ENCODE results near the gene DYRK1A. TPM values are rescaled to one million over a fixed set of nuclear protein-coding genes. Genes with fewer than 3 reads are reported as not detected.
A peak's percentile ranks its signal among the peaks of the same experiment; 100 is the strongest.

The DYRK1A gene
- total and polyA plus RNA-seq, 10 of the 15 experiments (the other 5 are each of a cell fraction or from before 2014, with no cell fraction given): 2.4 to 68.6 (median 30.7) TPM

DNA sequence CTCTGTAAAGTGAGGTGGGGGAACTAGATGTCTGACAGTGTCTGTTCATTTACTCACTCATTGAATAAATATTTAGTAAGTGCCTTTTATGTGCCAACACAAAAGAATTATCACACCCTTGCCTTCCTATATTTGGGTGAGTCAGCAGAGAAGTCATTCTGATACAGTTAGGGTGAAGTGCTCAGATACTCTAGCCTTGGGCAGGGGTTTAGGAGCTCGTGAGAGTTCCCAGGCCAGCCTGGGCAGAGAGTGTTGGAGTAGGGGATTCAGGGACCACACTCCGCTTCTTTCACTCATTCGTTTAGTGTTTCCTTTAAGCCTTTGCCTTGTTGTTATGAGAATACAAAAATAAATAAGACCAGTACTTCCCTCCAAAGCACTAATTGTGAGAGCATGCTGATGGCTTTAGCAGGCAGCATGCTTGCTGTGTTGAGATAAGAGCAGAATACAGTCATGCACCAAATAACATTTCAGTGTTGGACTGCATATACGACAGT lies 83.9 kb downstream of the DYRK1A start:
- H3K27ac ChIP-seq (ENCODE audit: control insufficient read depth, insufficient read depth): no peak overlapping the region
- peaks cover 65% of the 10 kb centered on the region for H3K79me2 ChIP-seq (ENCODE audit: control insufficient read depth, insufficient read depth, low read length)
- H3K9me3 ChIP-seq (replicated peaks; ENCODE audit: control insufficient read depth, insufficient read depth, low read length): no peaks in the 10 kb centered on the region
- peaks cover 0 to 4% of the 10 kb centered on the region in 2 experiments; a peak in 3 of 4 replicates for H3K36me3 ChIP-seq (ENCODE audit: control insufficient read depth in 2 of 2, insufficient read depth in 2 of 2, low read length in 1 of 2)
- no peaks in the 10 kb centered on the region for H3K27me3 ChIP-seq (replicated peaks in 1 of 2; ENCODE audit: control insufficient read depth in 2 of 2, insufficient read depth in 2 of 2, low read length in 1 of 2)
- 51% methylated on average over 4 of the region's 4 CpGs for WGBS (ENCODE audit: insufficient coverage, insufficient replicate concordance, low lambda C conversion rate, missing lambda C conversion rate)
- ChIA-PET POLR2A (no interaction called here), RAD21 (ENCODE audit: unreplicated experiment) (interaction anchor here (0.8 to 1.2 kb wide), 2 partner anchors 34 to 82 kb away, joined by 3 read pairs; no protein-coding TSS in a partner anchor), SMC1A (ENCODE audit: uncharacterized antibody, unreplicated experiment) (interaction anchor here (0.7 to 0.8 kb wide), 3 partner anchors 13 to 43 kb away, joined by 3 to 4 read pairs (median 3); no protein-coding TSS in a partner anchor), CTCF (interaction anchor here (0.5 to 1.1 kb wide), 3 partner anchors 12 to 17 kb away, joined by 3 to 5 read pairs (median 3); no protein-coding TSS in a partner anchor)
- in situ Hi-C loops (cut with MboI): no loop called here
- ATAC-seq: no peak
- H3K4me2 ChIP-seq (ENCODE audit: control insufficient read depth, insufficient read depth): no peak overlapping the region
- no peak overlapping the region for H3K4me3 ChIP-seq
- no peak for FAIRE-seq
- intact Hi-C loops (cut with micrococcal nuclease; ENCODE audit: unreplicated experiment): no loop called here
- no peaks in the 10 kb centered on the region for H4K20me1 ChIP-seq (ENCODE audit: control insufficient read depth, insufficient read depth)
- TF ChIP-seq FOXK2 (IDR thresholded peaks at IDR 0.05): no peak
- no peak for TF ChIP-seq ZNF217 (IDR thresholded peaks at IDR 0.05)
- no peak for TF ChIP-seq EZH2 (IDR thresholded peaks at IDR 0.05; ENCODE audit: borderline replicate concordance, control insufficient read depth, low read depth, low read length)
- TF ChIP-seq BHLHE40 (IDR thresholded peaks at IDR 0.05; ENCODE audit: borderline replicate concordance in 1 of 2, low read depth in 2 of 2, low read length in 1 of 2): no peak
- no peak for TF ChIP-seq STAT1 (conservative IDR thresholded peaks at IDR 0.05)
- TF ChIP-seq CHD4 (IDR thresholded peaks at IDR 0.05): no peak
- no peak overlapping the region for H3K9ac ChIP-seq (ENCODE audit: control insufficient read depth, insufficient read depth, low read length)
- no peaks in the 10 kb centered on the region for H3K4me1 ChIP-seq (ENCODE audit: control insufficient read depth, insufficient read depth, low read length)
- H2AFZ ChIP-seq (ENCODE audit: control insufficient read depth, low read depth, low read length): no peak overlapping the region
- no TSS peak for BruUV-seq (replicated peaks)
- DNase-seq (ENCODE audit: low read depth, low spot score): no peak

DNA sequence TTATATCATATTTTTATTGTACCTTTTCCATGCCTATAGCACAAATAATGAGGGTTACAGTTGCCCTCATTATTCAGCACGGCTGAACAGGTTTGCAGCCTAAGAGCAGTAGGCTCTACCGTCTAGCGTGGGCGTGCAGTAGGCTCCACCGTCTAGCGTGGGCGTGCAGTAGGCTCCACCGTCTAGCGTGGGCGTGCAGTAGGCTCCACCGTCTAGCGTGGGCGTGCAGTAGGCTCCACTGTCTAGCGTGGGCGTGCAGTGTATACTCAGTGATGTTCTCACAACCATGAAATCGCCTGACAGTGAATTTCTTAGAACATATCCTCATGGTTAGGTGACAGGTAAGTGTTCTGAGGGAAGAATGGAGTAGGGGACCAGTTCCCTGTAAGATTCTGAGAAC lies 84.9 kb downstream of the DYRK1A start:
- POLR2A ChIA-PET: interaction anchor here (0.6 to 1.2 kb wide), 2 partner anchors 37 to 72 kb away, joined by 5 to 7 read pairs; no protein-coding TSS in a partner anchor
- WGBS (ENCODE audit: insufficient coverage, insufficient replicate concordance, low lambda C conversion rate, missing lambda C conversion rate): 96% methylated on average over 16 of the region's 16 CpGs
- peaks cover 75% of the 10 kb centered on the region for H3K79me2 ChIP-seq (ENCODE audit: control insufficient read depth, insufficient read depth, low read length)
- FAIRE-seq: no peak
- intact Hi-C loops (cut with micrococcal nuclease; ENCODE audit: unreplicated experiment): no loop called here
- no peak for ATAC-seq
- no peak overlapping the region for H2AFZ ChIP-seq (ENCODE audit: control insufficient read depth, low read depth, low read length)
- SMC1A ChIA-PET (ENCODE audit: uncharacterized antibody, unreplicated experiment): interaction anchor here (0.7 to 1.3 kb wide), 6 partner anchors 12 to 284 kb away, joined by 3 to 5 read pairs (median 4); no protein-coding TSS in a partner anchor
- DNase-seq (ENCODE audit: low read depth, low spot score): no peak
- CTCF ChIA-PET: interaction anchor here (0.7 to 1.7 kb wide), 3 partner anchors 11 to 12 kb away, joined by 3 to 6 read pairs (median 5); no protein-coding TSS in a partner anchor
- no peaks in the 10 kb centered on the region for H3K9me3 ChIP-seq (replicated peaks; ENCODE audit: control insufficient read depth, insufficient read depth, low read length)
- no peak overlapping the region for H3K4me3 ChIP-seq
- RAD21 ChIA-PET (ENCODE audit: unreplicated experiment): interaction anchor here (0.8 to 1.2 kb wide), 3 partner anchors 12 to 80 kb away, joined by 3 read pairs; no protein-coding TSS in a partner anchor
- TF ChIP-seq POLR2A (IDR thresholded peaks at IDR 0.05; ENCODE audit: low read depth, low read length): 0 out of 2 replicates have a peak, but pooled peaks have one; percentile 43
- TF ChIP-seq ZNF274 (IDR thresholded peaks at IDR 0.05; ENCODE audit: insufficient read depth, insufficient read length): no peak
- no peak for TF ChIP-seq POLR2AphosphoS5 (IDR thresholded peaks at IDR 0.05; ENCODE audit: low read length)
- TF ChIP-seq EZH2 (IDR thresholded peaks at IDR 0.05; ENCODE audit: borderline replicate concordance, control insufficient read depth, low read depth, low read length): no peak
- no peak for TF ChIP-seq SIN3A (IDR thresholded peaks at IDR 0.05; ENCODE audit: low read depth, low read length)
- TF ChIP-seq RB1 (IDR thresholded peaks at IDR 0.05; ENCODE audit: borderline replicate concordance): no peak
- H3K36me3 ChIP-seq (ENCODE audit: control insufficient read depth in 2 of 2, insufficient read depth in 2 of 2, low read length in 1 of 2): peaks cover 2 to 4% of the 10 kb centered on the region in 2 experiments; a peak in 3 of 4 replicates
- H4K20me1 ChIP-seq (ENCODE audit: control insufficient read depth, insufficient read depth): no peaks in the 10 kb centered on the region
- no peaks in the 10 kb centered on the region for H3K4me1 ChIP-seq (ENCODE audit: control insufficient read depth, insufficient read depth, low read length)
- no peak overlapping the region for H3K4me2 ChIP-seq (ENCODE audit: control insufficient read depth, insufficient read depth)
- no TSS peak for BruUV-seq (replicated peaks)
- no peak overlapping the region for H3K9ac ChIP-seq (ENCODE audit: control insufficient read depth, insufficient read depth, low read length)
- H3K27ac ChIP-seq (ENCODE audit: control insufficient read depth, insufficient read depth): no peak overlapping the region
- in situ Hi-C loops (cut with MboI): no loop called here
- no peaks in the 10 kb centered on the region for H3K27me3 ChIP-seq (replicated peaks in 1 of 2; ENCODE audit: control insufficient read depth in 2 of 2, insufficient read depth in 2 of 2, low read length in 1 of 2)

Measured in GM12878 (cell line).